HepG2 (cell line): ENCODE data around the gene PLXNC1. TPM values are rescaled to one million over a fixed set of nuclear protein-coding genes. Genes with fewer than 3 reads are reported as not detected.
A peak's percentile ranks its signal among the peaks of the same experiment; 100 is the strongest.

Experiments used
- ATAC-seq: fragments of 200-7000 bp; cut with Tn5 transposase; 3 replicates; pipeline ENCODE4 v1.9.1; 2020; ENCODE audit warnings: mild to moderate bottlenecking, moderate library complexity
- BruUV-seq: library from RNA; stranded (reverse); fragments of 400-500 nt; replicated peaks from 2 replicates; lab custom pipeline; 2021; lab: Mats Ljungman, UMichigan
- CTCF ChIA-PET: fragments of 300-600 bp; formaldehyde crosslinking; extraction: SDS; loops from one replicate; lab custom pipeline; 2021; ENCODE audit warnings: low total read pairs, inconsistent platforms, low intra/inter-chr PET ratio; lab: Yijun Ruan, JAX
- POLR2A ChIA-PET: fragments of 350-600 bp; sonication (Branson Sonifier 250); formaldehyde crosslinking; loops from one replicate; lab custom pipeline; 2020; ENCODE audit warnings: antibody characterized with exemption, inconsistent platforms; lab: Yijun Ruan, JAX
- DNase-seq: peaks from one replicate; pipeline ENCODE4 v3.0.0-alpha.2; 2015; ENCODE audit warnings: low spot score
- FAIRE-seq: peaks from 3 replicates; lab custom pipeline; 2011; peaks lifted over from hg19 to GRCh38; lab: Jason Lieb, UNC
- H2AFZ ChIP-seq: one replicate; pipeline ENCODE4 v1.6.1; 2011; ENCODE audit warnings: low read length, inconsistent platforms
- H3K27ac ChIP-seq: fragments of 300-600 bp; 3 replicates; pipeline ENCODE4 v1.8.0; 2011; ENCODE audit warnings: mixed run types, mild to moderate bottlenecking, mixed read lengths, low read length, inconsistent platforms; ENCODE audit not compliant: insufficient read depth; ENCODE audit errors: extremely low read length
- H3K27me3 ChIP-seq, 2 experiments: fragments of 200-600 bp in 1 of 2; 2 replicates in 1 of 2; 3 replicates in 1 of 2; pipeline versions ENCODE4 v1.6.0 to v1.8.0; 2011; ENCODE audit warnings: low read length in 2 of 2, mild to moderate bottlenecking in 2 of 2, moderate library complexity in 2 of 2, inconsistent platforms in 1 of 2; ENCODE audit not compliant: insufficient read depth in 2 of 2, control insufficient read depth in 1 of 2
- H3K36me3 ChIP-seq, 2 experiments: fragments of 200-600 bp in 1 of 2; replicated peaks in 1 of 2; 2 replicates in 1 of 2; 3 replicates in 1 of 2; pipeline versions ENCODE4 v1.5.1 to v1.8.0; 2011; ENCODE audit warnings: low read length in 2 of 2, inconsistent platforms in 1 of 2; ENCODE audit not compliant: insufficient read depth in 2 of 2, control insufficient read depth in 1 of 2
- H3K4me1 ChIP-seq: 2 replicates; pipeline ENCODE4 v1.5.1; 2012; ENCODE audit warnings: low read length, inconsistent platforms; ENCODE audit not compliant: insufficient read depth
- H3K4me2 ChIP-seq: 2 replicates; pipeline ENCODE4 v1.6.0; 2011; ENCODE audit warnings: low read depth, low read length, inconsistent platforms
- H3K4me3 ChIP-seq, 3 experiments: fragments of 200-600 bp in 1 of 3; sonication (generic), shearing (Covaris generic) in 1 of 3; replicated peaks in 1 of 3; 2 replicates each; pipeline ENCODE4 v1.5.1; 2011 to 2016; ENCODE audit warnings: low read length in 3 of 3, inconsistent platforms in 2 of 3, low read depth in 2 of 3, mild to moderate bottlenecking in 2 of 3, control low read depth in 1 of 3, mixed read lengths in 1 of 3; ENCODE audit not compliant: insufficient read depth in 1 of 3
- H3K79me2 ChIP-seq: one replicate; pipeline ENCODE4 v1.6.1; 2011; ENCODE audit warnings: low read length, inconsistent platforms; ENCODE audit not compliant: insufficient read depth
- H3K9ac ChIP-seq: 2 replicates; pipeline ENCODE4 v1.6.0; 2011; ENCODE audit warnings: mild to moderate bottlenecking, low read depth, low read length, inconsistent platforms; ENCODE audit not compliant: insufficient read depth
- H3K9me3 ChIP-seq: 2 replicates; pipeline ENCODE4 v1.5.1; 2012; ENCODE audit warnings: mild to moderate bottlenecking, low read length
- H4K20me1 ChIP-seq: 2 replicates; pipeline ENCODE4 v1.6.0; 2011; ENCODE audit warnings: inconsistent platforms, mild to moderate bottlenecking, low read length, moderate library complexity; ENCODE audit not compliant: insufficient read depth
- ARID2 ChIP-seq: sonication (generic); formaldehyde crosslinking; IDR thresholded peaks from 2 replicates; pipeline ENCODE4 v1.8.1; 2022; ENCODE audit warnings: mild to moderate bottlenecking, missing genetic modification reagents, borderline replicate concordance
- RAD21 ChIP-seq: fragments of 450-650 bp; formaldehyde crosslinking; IDR thresholded peaks from 2 replicates; pipeline ENCODE4 v1.5.0; 2020; ENCODE audit warnings: mild to moderate bottlenecking
- SAP130 ChIP-seq: IDR thresholded peaks from 2 replicates; pipeline ENCODE4 v1.6.1; 2016; ENCODE audit warnings: low read depth
- SMC3 ChIP-seq: IDR thresholded peaks from 2 replicates; pipeline ENCODE4 v1.6.1; 2011; ENCODE audit warnings: low read length, improper control_type of control experiment
- STAG1 ChIP-seq: sonication (generic); formaldehyde crosslinking; IDR thresholded peaks from 2 replicates; pipeline ENCODE4 v1.4.0; 2020; ENCODE audit warnings: missing genetic modification reagents
- TBP ChIP-seq: sonication (generic); formaldehyde crosslinking; IDR thresholded peaks from 2 replicates; pipeline ENCODE4 v1.5.0; 2020; ENCODE audit warnings: missing genetic modification reagents
- TFDP1 ChIP-seq: IDR thresholded peaks from 2 replicates; pipeline ENCODE4 v1.6.1; 2016; ENCODE audit warnings: missing compliant biosample characterization, missing genetic modification reagents, borderline replicate concordance
- THAP11 ChIP-seq: IDR thresholded peaks from 2 replicates; pipeline ENCODE4 v1.6.1; 2016; ENCODE audit warnings: missing biosample characterization, missing genetic modification reagents
- ZBTB26 ChIP-seq: IDR thresholded peaks from 2 replicates; pipeline ENCODE4 v1.6.1; 2016; ENCODE audit warnings: missing compliant biosample characterization, missing genetic modification reagents, borderline replicate concordance
- ZFAT ChIP-seq: sonication (generic); formaldehyde crosslinking; conservative IDR thresholded peaks from 2 replicates; pipeline ENCODE4 v1.8.1; 2023; ENCODE audit warnings: missing genetic modification reagents, inconsistent platforms
- ZNF343 ChIP-seq: sonication (generic); formaldehyde crosslinking; IDR thresholded peaks from 2 replicates; pipeline ENCODE4 v1.4.0; 2020; ENCODE audit warnings: mild to moderate bottlenecking, missing genetic modification reagents
- ZNF597 ChIP-seq: sonication (generic); formaldehyde crosslinking; IDR thresholded peaks from 2 replicates; pipeline ENCODE4 v1.5.0; 2020; ENCODE audit warnings: missing genetic modification reagents
- ZNF777 ChIP-seq: sonication (generic); formaldehyde crosslinking; IDR thresholded peaks from 2 replicates; pipeline ENCODE4 v1.4.0; 2020; ENCODE audit warnings: missing genetic modification reagents
- WGBS: methylation state at CpG from one replicate; pipeline ENCODE4 v1.1.6; 2017; ENCODE audit warnings: low lambda C conversion rate; 5-methylcytosine and 5-hydroxymethylcytosine counted together
- in situ Hi-C: cut with HindIII; loops from 2 replicates; pipeline ENCODE4 v1.10.0; 2017; ENCODE audit warnings: low pct_unique_long_range_greater_than_20kb; ENCODE audit not compliant: extremely low pct_ligation_motif_present
- intact Hi-C: fragments of 100-400 bp; cut with micrococcal nuclease; formaldehyde crosslinking; loops from one replicate; pipeline ENCODE4 v1.10.0; 2022; ENCODE audit not compliant: unreplicated experiment
- polyA plus RNA-seq, 8 experiments: library from polyadenylated mRNA; depleted of rRNA in 3 of 8; stranded (reverse) in 7 of 8; unstranded in 1 of 8; fragments of >200 nt; fragmentation: Illumina TruSeq in 4 of 8; extraction: Trizol in 4 of 8; gene quantifications; 2 replicates each; pipeline versions ENCODE4 v1.2.1 to v1.2.3, GENCODE V29; 2011 to 2016; ENCODE audit warnings: low read depth in 4 of 8, missing spikeins in 1 of 8, mixed read lengths in 1 of 8; ENCODE audit not compliant: insufficient read depth in 1 of 8
- total RNA-seq, 5 experiments: library from RNA; depleted of rRNA; stranded (reverse); fragments of >200 nt; fragmentation: Illumina TruSeq; extraction: Trizol; gene quantifications; 2 replicates each; pipeline ENCODE4 v1.2.3, GENCODE V29; 2016; ENCODE audit warnings: low read depth in 1 of 5

The PLXNC1 gene
- total and polyA plus RNA-seq, 2 of the 13 experiments (the other 11 are each of a cell fraction or from before 2014, with no cell fraction given) = 6.6 to 11.2 TPM

- Histone ChIP-seq H3K9ac (no peak overlapping the region), H3K36me3 (no peaks in the 10 kb centered on the region), H3K79me2 (no peaks in the 10 kb centered on the region)
- TF ChIP-seq ZBTB26 (CRISPR knock-in tag) = no peak
- TF ChIP-seq, all 625 proteins: peak for 0
- WGBS = 60% methylated on average over 3 of the region's 3 CpGs
- no peak for FAIRE-seq
- Histone ChIP-seq H2AFZ (no peak overlapping the region), H4K20me1 (no peaks in the 10 kb centered on the region), H3K27ac (no peak overlapping the region), H3K4me2 (no peak overlapping the region), H3K4me1 (peaks cover 52% of the 10 kb centered on the region), H3K9me3 (no peaks in the 10 kb centered on the region), H3K4me3 (no peak overlapping the region), H3K27me3 (peaks cover 0 to 12% of the 10 kb centered on the region in 2 experiments; a peak in 2 of 5 replicates)
- CTCF ChIA-PET = interaction anchor here (2.3 kb wide), 1 partner anchor 388 kb away, joined by 8 read pairs; no protein-coding TSS in a partner anchor
- no TSS peak for BruUV-seq
- DNase-seq = no peak
- ATAC-seq = no peak
- in situ Hi-C loops = loop anchor here (5.0 to 25.0 kb wide), 3 partner anchors 290 to 618 kb away; no protein-coding TSS in a partner anchor
- intact Hi-C loops = loop anchor here (2.0 to 10.0 kb wide), 3 partner anchors 133 to 288 kb away; no protein-coding TSS in a partner anchor
- POLR2A ChIA-PET = interaction anchor here (0.7 kb wide), 1 partner anchor 372 kb away, joined by 3 read pairs; no protein-coding TSS in a partner anchor
Measured at GRCh38 chr12:94144781-94145180, 3.6 kb upstream of the PLXNC1 start.

- ChIA-PET POLR2A (interaction anchor here (0.7 kb wide), 1 partner anchor 372 kb away, joined by 3 read pairs; no protein-coding TSS in a partner anchor), CTCF (interaction anchor here (2.3 kb wide), 1 partner anchor 387 kb away, joined by 8 read pairs; no protein-coding TSS in a partner anchor)
- WGBS = 45% methylated on average over 11 of the region's 12 CpGs
- no peak for ATAC-seq
- no peak overlapping the region for H2AFZ ChIP-seq
- DNase-seq = no peak
- no TSS peak for BruUV-seq
- no peaks in the 10 kb centered on the region for H4K20me1 ChIP-seq
- peaks cover 0 to 12% of the 10 kb centered on the region in 2 experiments; a peak in 2 of 5 replicates for H3K27me3 ChIP-seq
- no peaks in the 10 kb centered on the region for H3K36me3 ChIP-seq
- H3K4me3 ChIP-seq = peak overlapping the region in 1 of 3 experiments; percentile 29; a peak in 1 of 6 replicates
- FAIRE-seq = peak; percentile 72
- in situ Hi-C loops = loop anchor here (5.0 to 25.0 kb wide), 3 partner anchors 289 to 617 kb away; no protein-coding TSS in a partner anchor
- intact Hi-C loops = loop anchor here (2.0 to 10.0 kb wide), 3 partner anchors 132 to 287 kb away; no protein-coding TSS in a partner anchor
- no peaks in the 10 kb centered on the region for H3K79me2 ChIP-seq
- H3K4me1 ChIP-seq = peaks cover 52% of the 10 kb centered on the region
- H3K27ac ChIP-seq = no peak overlapping the region
- no peak overlapping the region for H3K9ac ChIP-seq
- H3K4me2 ChIP-seq = peak overlapping the region; percentile 50
- no peaks in the 10 kb centered on the region for H3K9me3 ChIP-seq
- TF ChIP-seq TBP (CRISPR knock-in tag) (no peak), ZNF777 (no peak), THAP11 (CRISPR knock-in tag) (no peak), RAD21 (peak; percentile 49), ARID2 (CRISPR knock-in tag) (0 out of 2 replicates have a peak, but pooled peaks have one; percentile 57), ZNF343 (CRISPR knock-in tag) (no peak), SAP130 (peak; percentile 3; the same call in 1 of the 2 replicates), ZFAT (CRISPR knock-in tag) (no peak), ZNF597 (CRISPR knock-in tag) (no peak), TFDP1 (CRISPR knock-in tag) (peak; percentile 16; the same call in 1 of the 2 replicates), STAG1 (CRISPR knock-in tag) (peak; percentile 75), SMC3 (peak; percentile 20; the same call in 1 of the 2 replicates)
Measured at GRCh38 chr12:94145191-94145983, 3.0 kb upstream of the PLXNC1 start.
